SU-DHL-6 (cell line): ENCODE measurements around the gene TM4SF20.

Experiments used
- CTCF ChIP-seq: fragments of 200-600 bp; sonication (generic); IDR thresholded peaks from one replicate; pipeline ENCODE4 v1.5.1; 2017; ENCODE audit warnings: antibody characterized with exemption, mild to moderate bottlenecking, low read length, moderate library complexity; ENCODE audit not compliant: insufficient read depth, poor library complexity, severe bottlenecking
- EZH2phosphoT487 ChIP-seq: fragments of 200-600 bp; sonication (generic), shearing (Covaris generic); conservative IDR thresholded peaks from 2 replicates; pipeline ENCODE4 v1.6.1; 2018; ENCODE audit warnings: mild to moderate bottlenecking, antibody characterized with exemption, low read length, moderate library complexity, mixed read lengths

- TF ChIP-seq CTCF (no peak), EZH2phosphoT487 (no peak)
These were observed 11.6 kb upstream of the TM4SF20 start for GRCh38 chr2:227390468-227391256.
